ENCODE results near the gene PLEK.
"Not testable (repeated sequence)": the region's sequence is repeated elsewhere in the genome, so short reads cannot be mapped to it uniquely, and the experiment has no call there.

PLEK gene

GRCh38 chr2:68438455-68439303 is 73.6 kb downstream of the PLEK start:
- DNase-seq (ENCODE audit: low spot score) (no peak), FAIRE-seq (no peak)

GRCh38 chr2:68441179-68441993 is 76.3 kb downstream of the PLEK start:
- peak; percentile 71 for DNase-seq (ENCODE audit: low spot score)

GRCh38 chr2:68441994-68442322 is 76.9 kb downstream of the PLEK start:
- DNase-seq (ENCODE audit: low spot score) (no peak), FAIRE-seq (no peak)

More at GRCh38 chr2:68441179-68441993, 76.3 kb downstream of the PLEK start:
- no peak for FAIRE-seq

GRCh38 chr2:68446425-68446824 is 81.3 kb downstream of the PLEK start:
- DNase-seq (ENCODE audit: low spot score): not testable (repeated sequence)

More at GRCh38 chr2:68446425-68446824, 81.3 kb downstream of the PLEK start:
- not testable (repeated sequence) for FAIRE-seq

Measured in urothelium cell line (cell line).